Neural cell (in vitro differentiated cells): ENCODE measurements around the gene TTC34.

ENCODE experiments used
- CTCF ChIP-seq: fragments of 450-650 bp; IDR thresholded peaks from 2 replicates; pipeline ENCODE4 v1.5.1; 2014; ENCODE audit warnings: antibody characterized with exemption, mild to moderate bottlenecking, moderate library complexity; ENCODE audit not compliant: poor library complexity, severe bottlenecking
- EP300 ChIP-seq: fragments of 450-650 bp; conservative IDR thresholded peaks from 2 replicates; pipeline ENCODE4 v1.6.1; 2014; ENCODE audit warnings: antibody characterized with exemption, mild to moderate bottlenecking, moderate library complexity; ENCODE audit not compliant: poor library complexity, severe bottlenecking
- EZH2 ChIP-seq: fragments of 200-600, 300-800 bp; shearing (Covaris generic), sonication (generic); IDR thresholded peaks from 2 replicates; pipeline ENCODE4 v1.6.1; 2014; ENCODE audit warnings: antibody characterized with exemption, low read length, borderline replicate concordance, mild to moderate bottlenecking; ENCODE audit not compliant: insufficient read depth, poor library complexity, severe bottlenecking
- TAF1 ChIP-seq: IDR thresholded peaks from 2 replicates; pipeline ENCODE4 v1.6.1; 2012; ENCODE audit warnings: low read depth

GRCh38 chr1:2638466-2639115 is 162.9 kb downstream of the TTC34 start:
- TF ChIP-seq CTCF (no peak), TAF1 (no peak), EZH2 (no peak), EP300 (no peak)
